DMS53 (cell line): ENCODE data around the gene ZMYM4.
A peak's percentile ranks its signal among the peaks of the same experiment; 100 is the strongest.

Experiments
- DNase-seq: peaks from one replicate; lab custom pipeline; 2025; lab: John Stamatoyannopoulos, UW

The ZMYM4 gene

DNA sequence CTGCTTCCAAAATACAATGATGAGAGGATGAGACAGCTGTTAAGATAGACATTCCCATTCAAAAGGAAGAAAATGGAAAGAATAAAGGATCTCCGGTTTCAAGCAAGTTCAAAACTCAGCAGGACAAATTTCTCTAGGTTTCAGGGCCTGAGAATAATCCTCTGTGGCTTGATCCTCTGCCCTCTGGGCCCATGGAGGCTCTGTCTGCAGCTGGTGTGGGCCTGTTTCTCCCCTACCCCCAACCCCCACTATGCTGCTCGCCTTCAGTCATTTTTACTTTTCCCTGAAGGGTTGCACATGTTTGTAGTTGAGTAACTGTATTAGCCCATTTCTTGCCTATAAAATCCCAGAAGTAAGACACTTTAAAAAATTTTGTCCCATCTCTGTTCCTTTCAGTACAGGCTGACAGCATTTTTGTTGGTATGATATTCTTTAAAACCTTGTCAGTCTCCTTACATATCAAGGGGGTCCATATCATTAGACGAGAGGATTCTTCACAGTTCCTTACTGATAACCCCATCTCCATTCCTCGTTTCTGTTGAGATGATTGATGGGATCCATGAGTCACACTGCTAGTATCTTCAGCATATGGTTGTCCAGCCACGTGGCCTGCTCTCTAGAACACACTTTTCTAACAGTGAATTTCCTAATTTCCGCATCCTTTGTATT is 10.5 kb downstream of the ZMYM4 start:
- DNase-seq: no peak

- no peak for DNase-seq
Observed at GRCh38 chr1:35279555-35279904, 11.0 kb downstream of the ZMYM4 start.

GRCh38 chr1:35280006-35280405 is 11.5 kb downstream of the ZMYM4 start:
- no peak for DNase-seq

DNA sequence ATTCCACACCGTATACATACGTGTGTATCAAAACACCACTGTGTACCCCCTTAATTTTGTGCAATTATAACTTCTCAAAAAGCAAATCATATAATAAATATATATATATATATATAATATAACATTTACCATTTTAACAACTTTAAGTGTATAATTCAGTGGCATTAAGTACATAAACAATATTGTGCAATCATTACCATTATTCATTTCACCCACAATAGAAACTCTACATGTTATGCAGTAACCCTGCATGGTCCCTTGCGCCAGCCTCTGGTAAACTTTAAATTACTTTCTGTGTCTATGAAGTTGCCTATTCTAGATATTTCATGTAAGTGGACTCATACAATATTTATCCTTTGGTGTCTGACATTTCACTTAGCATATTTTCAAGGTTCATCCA is 13.1 kb downstream of the ZMYM4 start:
- DNase-seq: no peak

GRCh38 chr1:35282172-35282571 is 13.7 kb downstream of the ZMYM4 start:
- DNase-seq: no peak

- no peak for DNase-seq
Observed at GRCh38 chr1:35284852-35285251, 16.3 kb downstream of the ZMYM4 start.

DNA sequence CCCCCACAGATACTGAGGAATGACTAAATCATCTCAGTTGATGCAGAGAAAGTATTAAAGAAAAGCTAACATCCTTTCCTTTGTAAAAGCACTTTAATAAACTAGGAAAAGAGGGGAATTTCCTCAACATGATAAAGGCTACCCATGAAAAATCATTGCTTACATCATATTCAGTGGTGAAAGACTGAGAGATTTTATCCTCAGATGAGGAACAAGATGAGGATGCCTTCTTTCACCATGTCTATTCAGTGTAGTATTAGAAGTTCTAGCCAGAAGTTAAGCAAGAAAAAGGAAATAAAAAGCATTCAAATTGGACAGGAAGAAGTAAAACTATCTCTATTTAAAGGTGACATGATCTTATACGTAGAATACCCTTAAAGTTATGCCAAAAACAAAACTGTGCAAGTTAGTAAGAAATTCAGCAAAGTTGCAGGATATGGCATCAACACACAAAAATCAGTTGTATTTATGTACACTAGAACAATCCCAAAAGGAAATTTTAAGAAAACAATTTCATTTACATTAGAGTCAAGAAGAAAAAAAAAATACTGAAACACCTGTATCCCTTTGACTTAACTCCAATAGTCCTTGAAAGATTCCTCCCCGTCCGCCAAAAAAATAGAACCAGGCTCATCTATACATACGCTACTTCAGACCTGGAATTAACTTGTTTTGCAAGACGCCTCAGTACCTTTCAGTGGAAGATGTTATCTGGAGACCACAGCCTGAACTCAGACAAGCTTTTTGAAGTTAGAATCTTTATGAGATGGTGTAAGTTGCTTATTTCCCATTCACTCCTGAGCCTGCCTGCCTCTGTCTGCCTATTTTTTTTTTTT is 17.5 kb downstream of the ZMYM4 start:
- DNase-seq: no peak

GRCh38 chr1:35287807-35288640 is 19.5 kb downstream of the ZMYM4 start:
- DNase-seq: no peak

GRCh38 chr1:35288761-35289160 is 20.3 kb downstream of the ZMYM4 start:
- DNase-seq: no peak

GRCh38 chr1:35290452-35290851 is 21.9 kb downstream of the ZMYM4 start:
- DNase-seq: no peak

GRCh38 chr1:35294809-35295208 is 26.3 kb downstream of the ZMYM4 start:
- no peak for DNase-seq

DNA sequence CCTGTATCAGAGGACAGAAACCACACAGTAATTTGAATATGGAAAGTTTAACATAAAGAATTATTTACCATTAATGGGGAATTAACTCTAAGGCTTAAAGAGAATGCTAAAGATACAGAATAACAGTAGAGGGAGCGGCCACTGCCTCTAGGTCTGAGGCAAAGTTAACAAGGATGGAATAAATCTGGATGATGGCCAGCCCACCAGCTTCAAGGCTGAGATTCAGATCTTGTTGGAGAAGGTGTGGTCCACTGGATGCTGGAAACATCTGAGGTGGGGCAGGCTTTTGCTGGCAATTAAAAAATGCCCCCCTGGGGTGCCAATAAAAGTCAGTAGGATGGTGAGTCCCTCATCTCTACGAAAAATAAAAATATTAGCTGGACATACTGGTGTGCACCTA is 29.4 kb downstream of the ZMYM4 start:
- no peak for DNase-seq

DNA sequence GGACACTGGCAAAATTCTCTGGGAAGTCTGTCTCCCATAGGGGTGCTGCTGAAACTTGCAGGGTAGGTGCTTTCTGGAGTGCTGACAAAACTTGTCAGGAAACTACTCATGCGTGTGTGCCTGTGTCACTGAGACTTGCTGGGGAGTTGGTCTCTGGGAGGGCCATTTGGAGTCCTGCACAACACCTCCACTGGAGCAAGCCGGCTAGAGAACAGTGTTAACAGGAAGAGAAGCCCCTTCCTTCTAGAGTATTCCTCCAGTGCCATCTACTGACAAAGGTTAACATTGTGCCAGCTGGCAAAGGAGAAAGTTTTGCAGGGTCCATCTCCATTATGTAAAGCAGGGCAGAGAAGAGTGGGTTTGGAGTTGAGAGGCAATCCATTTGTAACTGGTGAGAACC is 30.0 kb downstream of the ZMYM4 start:
- DNase-seq: peak; percentile 65

- DNase-seq: no peak
Observed at GRCh38 chr1:35300376-35300775, 31.9 kb downstream of the ZMYM4 start.

DNA sequence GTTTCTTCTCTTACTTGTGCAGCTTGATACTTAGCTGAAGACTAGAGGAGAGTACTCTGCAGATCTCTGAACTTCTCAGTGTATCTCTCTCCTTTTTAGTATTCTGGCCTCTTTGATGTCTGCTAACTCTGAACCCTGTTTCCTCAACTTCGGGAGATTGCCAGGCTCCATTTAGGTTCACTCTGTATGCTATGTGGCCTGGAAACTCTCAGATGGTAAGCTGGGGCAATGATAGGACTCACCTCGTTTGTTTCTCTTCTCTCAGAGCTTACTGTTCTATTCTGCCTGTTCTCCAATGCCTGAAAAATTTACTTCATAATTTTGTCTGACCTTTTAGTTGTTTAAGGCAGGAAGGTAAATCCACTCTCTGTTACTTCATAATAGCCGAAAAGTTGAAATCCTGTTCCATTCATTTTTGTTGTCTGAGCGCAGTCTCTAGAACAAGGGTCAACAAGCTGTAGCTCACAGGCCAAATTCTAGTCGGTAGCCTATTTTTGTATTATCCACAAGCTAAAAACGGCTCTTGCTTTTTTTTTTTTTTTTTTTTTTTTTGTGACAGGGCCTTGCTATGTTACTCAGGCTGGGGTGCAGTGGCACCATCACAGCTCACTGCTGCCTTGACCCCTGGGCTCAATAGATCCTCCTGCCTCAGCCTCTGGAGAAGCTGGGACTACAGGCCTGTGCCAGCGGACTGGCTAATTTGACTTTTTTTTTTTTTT is 33.3 kb downstream of the ZMYM4 start:
- no peak for DNase-seq

DNA sequence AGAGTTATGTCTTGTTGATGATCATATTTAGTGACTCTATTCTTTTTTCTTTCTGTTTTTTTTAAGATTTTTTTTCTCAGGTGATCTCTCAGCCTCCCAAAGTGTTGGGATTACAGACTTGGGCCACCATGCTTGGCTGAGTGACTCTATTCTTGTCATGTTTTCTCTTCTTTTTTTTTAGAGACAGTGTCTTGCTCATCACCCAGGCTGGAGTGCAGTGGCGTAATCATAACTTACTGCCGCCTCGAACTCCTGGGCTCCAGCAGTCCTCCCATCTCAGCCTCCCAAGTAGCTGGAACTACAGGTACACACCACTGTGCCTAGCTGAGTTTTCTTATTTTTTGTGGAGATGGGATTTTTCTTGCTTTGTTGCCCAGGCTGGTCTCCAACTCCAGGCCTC is 36.9 kb downstream of the ZMYM4 start:
- no peak for DNase-seq

DNA sequence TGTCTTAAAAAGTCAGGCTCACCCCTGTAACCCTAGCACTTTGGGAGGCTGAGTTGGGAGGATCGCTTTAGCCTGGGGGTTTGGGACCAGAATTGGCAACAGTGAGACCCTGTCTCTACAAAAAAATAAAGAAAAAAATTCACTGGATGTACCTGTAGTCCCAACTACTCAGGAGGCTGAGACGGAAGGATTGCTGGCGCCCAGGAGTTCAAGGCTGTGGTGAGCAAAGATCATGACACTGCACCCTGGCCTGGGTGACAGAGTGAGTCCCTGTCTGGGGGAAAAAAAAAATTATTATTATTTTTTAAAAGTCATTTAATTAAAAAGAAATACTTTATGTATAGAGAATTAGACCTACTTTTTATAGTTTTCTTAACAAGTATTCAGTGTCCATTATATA is 47.1 kb downstream of the ZMYM4 start:
- DNase-seq: no peak

DNA sequence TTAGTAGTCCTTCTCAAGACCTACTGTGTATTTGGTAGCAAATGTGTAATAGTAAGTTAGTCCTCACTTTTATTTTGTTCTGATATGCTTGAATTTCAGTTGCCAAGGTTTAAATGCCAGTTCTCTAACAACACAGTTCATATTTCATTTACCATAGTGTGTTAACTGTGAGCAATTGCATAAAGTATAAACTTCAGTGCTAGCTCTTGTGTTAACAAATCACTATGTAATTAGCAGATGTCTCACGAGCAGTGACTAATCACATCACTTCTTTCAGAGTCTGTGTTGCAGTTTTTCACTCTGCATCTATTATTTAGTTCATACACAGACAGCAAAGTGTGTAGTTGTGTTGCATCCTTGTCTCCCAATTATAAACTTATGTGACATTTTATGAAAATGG is 47.8 kb downstream of the ZMYM4 start:
- DNase-seq: no peak

DNA sequence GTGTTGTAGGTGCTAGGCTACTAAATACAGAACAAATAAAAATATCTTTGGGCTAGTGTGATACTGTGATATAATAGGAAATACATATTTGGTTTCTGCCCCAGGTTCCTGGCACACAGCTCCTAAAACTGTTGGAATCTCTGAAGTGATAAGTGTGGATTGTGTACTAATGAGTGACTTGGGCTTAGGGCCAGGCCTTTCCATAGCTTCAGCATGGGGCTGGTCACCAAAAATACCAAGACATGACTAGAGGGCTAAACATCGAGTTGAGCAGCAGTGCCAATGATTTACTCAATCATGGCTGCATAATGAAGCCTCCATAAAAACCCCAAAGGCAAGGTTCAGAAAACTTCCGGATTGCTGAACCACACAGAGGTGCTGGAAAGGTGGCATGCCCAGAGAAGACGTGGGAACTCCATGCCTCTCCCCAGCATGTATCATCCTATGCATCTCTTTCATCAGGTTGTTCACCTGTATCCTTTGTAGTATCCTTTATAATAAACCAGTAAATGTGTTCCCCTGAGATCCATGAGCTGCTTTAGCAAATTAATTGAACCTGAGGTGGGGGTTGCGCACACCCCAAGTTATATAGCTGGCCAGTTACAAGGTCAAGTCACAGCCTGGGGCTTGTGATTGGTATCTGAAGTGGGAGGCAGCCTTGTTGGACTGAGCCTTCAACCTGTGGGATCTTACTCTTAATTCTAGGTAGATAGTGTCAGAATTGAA is 51.6 kb downstream of the ZMYM4 start:
- DNase-seq: no peak

DNA sequence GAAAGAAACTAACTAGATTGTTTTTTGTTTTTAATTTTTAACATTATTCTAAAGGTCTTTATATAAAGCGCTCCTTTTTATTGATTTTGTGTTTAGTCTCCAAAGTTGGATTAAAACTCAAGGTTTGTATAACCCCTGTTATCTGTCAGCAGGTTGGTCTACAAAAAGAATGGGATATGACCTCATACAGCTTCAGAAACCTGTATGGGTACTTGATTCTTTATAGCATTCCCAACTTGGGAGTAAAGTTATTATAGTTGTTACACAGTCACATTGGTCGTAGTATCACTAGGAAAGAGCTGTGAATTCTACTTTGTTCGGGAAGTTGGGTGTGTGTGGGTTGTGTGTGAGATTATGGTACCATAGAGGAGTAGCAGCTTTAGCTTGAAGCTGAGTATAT is 52.4 kb downstream of the ZMYM4 start:
- DNase-seq: no peak

GRCh38 chr1:35324486-35324885 is 56.0 kb downstream of the ZMYM4 start:
- DNase-seq: no peak
